Mucosa of descending colon (tissue), 3 donors: ENCODE data around the gene LYZL6. TPM values are rescaled to one million over a fixed set of nuclear protein-coding genes. Genes with fewer than 3 reads are reported as not detected.

Experiments
- ATAC-seq: fragments of 200-7000 bp; cut with Tn5 transposase; one replicate; pipeline ENCODE4 v1.9.1; 2020; ENCODE audit warnings: mild to moderate bottlenecking, moderate library complexity
- DNase-seq, 3 donors: peaks; one replicate each; pipeline ENCODE4 v3.0.0-alpha.2; 2020
- H3K36me3 ChIP-seq: fragments of 200-600 bp; one replicate; pipeline ENCODE4 v1.8.0; 2021; ENCODE audit warnings: low read depth, mild to moderate bottlenecking
- H3K4me1 ChIP-seq: fragments of 200-600 bp; one replicate; pipeline ENCODE4 v1.8.0; 2021; ENCODE audit warnings: low read depth, mild to moderate bottlenecking
- H3K4me3 ChIP-seq: fragments of 200-600 bp; one replicate; pipeline ENCODE4 v1.8.0; 2021; ENCODE audit warnings: mild to moderate bottlenecking
- H3K9me3 ChIP-seq: fragments of 200-600 bp; one replicate; pipeline ENCODE4 v1.8.0; 2021; ENCODE audit warnings: mild to moderate bottlenecking
- intact Hi-C, 2 donors: fragments of 100-400 bp; cut with DNase I in 1 of 2; cut with micrococcal nuclease in 1 of 2; formaldehyde crosslinking; loops; one replicate each; pipeline versions ENCODE4 v1.11.0 to v1.11.1; 2022; cut with DNase I, micrococcal nuclease
- total RNA-seq, 3 donors: library from RNA; stranded (reverse); fragmentation: NEBNext Ultra II Directional in 2 of 3; extraction: Animal tissue kit (Norgen Biotek cat#: 25700) in 2 of 3; gene quantifications; one replicate each; pipeline versions ENCODE4 v1.2.1 to v1.2.4, GENCODE V29; 2021 to 2023
- TF ChIP-seq, protein P1 (sequence below): fragments of 200-600 bp; IDR thresholded peaks from one replicate; pipeline ENCODE4 v1.8.0; 2022; ENCODE audit warnings: antibody characterized with exemption, mild to moderate bottlenecking
- donor health status: DM: no; HTN: no; CAD: no; lungs with moderate emphysema.
- donor health status: DM: no; HTN: no; CAD: no.
- donor health status: DM: no; HTN: yes; CAD: no.

The LYZL6 gene
- total RNA-seq, 3 donors from 2014 or later = not detected

DNA sequence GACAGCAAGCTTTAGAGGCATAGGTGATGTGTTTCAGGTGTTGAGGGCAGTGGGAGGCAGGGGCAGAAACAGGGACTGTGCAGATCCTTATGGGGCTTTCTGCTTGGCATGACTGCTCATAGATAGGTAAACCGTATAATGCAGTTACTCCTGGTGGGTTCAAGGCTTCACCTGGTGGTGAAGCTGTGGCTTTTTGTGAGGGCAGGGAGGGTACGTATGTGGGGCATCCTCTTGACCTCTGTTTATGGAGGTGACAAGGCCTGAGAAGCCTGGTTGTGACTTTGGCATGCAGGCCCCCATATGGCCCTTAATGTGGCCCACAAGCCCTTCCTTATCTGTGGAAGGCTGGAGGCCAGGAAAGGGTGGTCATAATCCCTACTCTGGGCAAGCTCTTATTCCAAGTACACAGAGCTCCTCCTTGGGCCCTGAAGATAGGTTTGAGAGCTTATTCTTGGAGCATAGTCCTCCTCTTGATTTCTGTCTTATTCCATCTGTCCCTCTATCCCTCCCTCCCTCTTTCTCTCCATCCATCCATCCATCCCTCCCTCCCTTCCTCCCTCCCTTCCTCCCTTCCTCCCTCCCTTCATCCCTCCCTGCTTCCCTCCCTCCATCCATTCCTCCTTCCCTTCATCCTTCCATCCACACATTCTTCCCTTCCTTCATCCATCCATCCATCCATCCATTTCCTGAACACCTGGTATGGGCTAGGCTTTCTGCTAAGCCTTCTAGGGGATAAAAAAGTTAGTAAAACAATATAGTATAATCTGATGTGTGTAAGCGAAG lies 39.1 kb upstream of the LYZL6 start:
- intact Hi-C loops = no loop called here
- Histone ChIP-seq H3K4me1 (peaks cover 5% of the 10 kb centered on the region), H3K4me3 (no peak overlapping the region), H3K36me3 (no peaks in the 10 kb centered on the region), H3K9me3 (no peaks in the 10 kb centered on the region)
- DNase-seq (no peak), ATAC-seq (no peak)
- TF ChIP-seq, protein P1, sequence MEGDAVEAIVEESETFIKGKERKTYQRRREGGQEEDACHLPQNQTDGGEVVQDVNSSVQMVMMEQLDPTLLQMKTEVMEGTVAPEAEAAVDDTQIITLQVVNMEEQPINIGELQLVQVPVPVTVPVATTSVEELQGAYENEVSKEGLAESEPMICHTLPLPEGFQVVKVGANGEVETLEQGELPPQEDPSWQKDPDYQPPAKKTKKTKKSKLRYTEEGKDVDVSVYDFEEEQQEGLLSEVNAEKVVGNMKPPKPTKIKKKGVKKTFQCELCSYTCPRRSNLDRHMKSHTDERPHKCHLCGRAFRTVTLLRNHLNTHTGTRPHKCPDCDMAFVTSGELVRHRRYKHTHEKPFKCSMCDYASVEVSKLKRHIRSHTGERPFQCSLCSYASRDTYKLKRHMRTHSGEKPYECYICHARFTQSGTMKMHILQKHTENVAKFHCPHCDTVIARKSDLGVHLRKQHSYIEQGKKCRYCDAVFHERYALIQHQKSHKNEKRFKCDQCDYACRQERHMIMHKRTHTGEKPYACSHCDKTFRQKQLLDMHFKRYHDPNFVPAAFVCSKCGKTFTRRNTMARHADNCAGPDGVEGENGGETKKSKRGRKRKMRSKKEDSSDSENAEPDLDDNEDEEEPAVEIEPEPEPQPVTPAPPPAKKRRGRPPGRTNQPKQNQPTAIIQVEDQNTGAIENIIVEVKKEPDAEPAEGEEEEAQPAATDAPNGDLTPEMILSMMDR = no peak

DNA sequence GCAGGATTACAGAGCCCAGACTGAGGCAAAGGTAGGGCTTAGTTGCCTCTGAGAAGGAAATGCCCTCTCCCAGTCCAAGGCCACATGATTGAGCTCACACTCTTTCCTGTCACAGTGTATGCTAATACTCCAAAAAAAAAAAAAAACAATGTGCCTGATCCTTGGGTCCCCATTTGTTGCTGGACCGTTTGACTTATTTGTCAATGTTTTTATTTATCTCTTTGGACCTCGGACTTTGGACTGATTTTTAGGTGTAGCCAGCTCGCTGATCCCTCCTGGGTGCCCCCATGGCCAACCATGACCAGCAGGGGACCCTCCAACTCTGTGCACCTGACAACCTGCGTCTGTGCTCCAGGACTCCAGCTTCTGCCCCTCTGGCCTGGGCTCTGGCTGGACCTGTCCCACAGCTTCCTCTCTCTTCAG lies 38.4 kb upstream of the LYZL6 start:
- intact Hi-C loops = no loop called here
- H3K4me3 ChIP-seq = no peak overlapping the region
- H3K9me3 ChIP-seq = no peaks in the 10 kb centered on the region

DNA sequence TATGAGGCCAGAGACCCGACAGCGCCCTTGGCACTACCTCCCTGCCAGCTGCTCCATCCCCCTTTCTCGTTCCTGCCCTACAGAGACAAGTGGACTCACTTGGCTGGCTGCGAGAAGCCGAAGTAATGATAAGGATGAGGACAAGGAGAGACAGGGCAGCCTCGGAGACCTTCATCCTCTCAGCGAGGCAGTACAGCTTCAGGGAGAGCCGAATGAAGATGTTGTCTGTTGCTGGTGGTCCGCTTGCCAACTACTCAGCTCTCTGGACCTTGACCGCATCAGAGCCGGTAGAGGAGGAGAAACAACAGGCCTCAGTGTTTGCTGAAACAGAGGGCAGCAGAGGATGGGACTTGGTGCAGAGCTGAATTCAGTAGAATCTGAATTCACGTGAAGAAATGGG lies 37.7 kb upstream of the LYZL6 start, which contains the start of gene CCL16:
CCL16 (minus strand) TSS at position 252 of the 400 bp plus-strand sequence; CDS start at position 175, 77 bp downstream.
- Histone ChIP-seq H3K9me3 (no peaks in the 10 kb centered on the region), H3K4me1 (peaks cover 5% of the 10 kb centered on the region), H3K4me3 (no peak within 1 kb of the TSS), H3K36me3 (no peaks in the 10 kb centered on the region)
- intact Hi-C loops = no loop called here
- ATAC-seq (no peak), DNase-seq (no peak)
- TF ChIP-seq, protein P1 = no peak

More for the DNA sequence above, 38.4 kb upstream of the LYZL6 start:
- TF ChIP-seq, protein P1 = no peak
- peaks cover 5% of the 10 kb centered on the region for H3K4me1 ChIP-seq
- H3K36me3 ChIP-seq = no peaks in the 10 kb centered on the region
- DNase-seq (peak in 2 of 3 donors; percentile 25 to 51), ATAC-seq (peak; percentile 61)

DNA sequence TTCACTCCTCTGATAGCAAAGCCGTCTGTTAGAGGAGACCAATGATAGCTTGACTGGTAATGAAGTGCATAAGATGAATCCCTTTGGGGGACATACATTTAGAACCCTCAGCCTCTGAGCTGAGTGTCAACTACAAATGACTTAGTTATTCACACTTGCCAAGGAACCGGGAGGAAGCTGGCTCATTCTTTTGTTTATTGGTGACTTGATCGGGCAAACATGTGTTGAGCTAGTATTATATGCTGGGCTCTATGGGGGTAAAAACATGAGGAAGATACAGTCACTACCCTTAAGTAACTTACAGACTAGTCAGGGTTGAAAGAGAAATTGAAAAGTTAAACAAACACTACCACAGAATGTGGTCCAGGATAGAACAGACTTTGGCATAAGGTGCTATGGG lies 34.8 kb upstream of the LYZL6 start:
- Histone ChIP-seq H3K36me3 (no peaks in the 10 kb centered on the region), H3K4me1 (peaks cover 11% of the 10 kb centered on the region), H3K4me3 (no peak overlapping the region), H3K9me3 (no peaks in the 10 kb centered on the region)
- TF ChIP-seq, protein P1 = no peak
- intact Hi-C loops = loop anchor here in 1 of 2 donors (10.0 kb wide), 2 partner anchors 96 to 166 kb away; no protein-coding TSS in a partner anchor
- DNase-seq (no peak), ATAC-seq (no peak)

DNA sequence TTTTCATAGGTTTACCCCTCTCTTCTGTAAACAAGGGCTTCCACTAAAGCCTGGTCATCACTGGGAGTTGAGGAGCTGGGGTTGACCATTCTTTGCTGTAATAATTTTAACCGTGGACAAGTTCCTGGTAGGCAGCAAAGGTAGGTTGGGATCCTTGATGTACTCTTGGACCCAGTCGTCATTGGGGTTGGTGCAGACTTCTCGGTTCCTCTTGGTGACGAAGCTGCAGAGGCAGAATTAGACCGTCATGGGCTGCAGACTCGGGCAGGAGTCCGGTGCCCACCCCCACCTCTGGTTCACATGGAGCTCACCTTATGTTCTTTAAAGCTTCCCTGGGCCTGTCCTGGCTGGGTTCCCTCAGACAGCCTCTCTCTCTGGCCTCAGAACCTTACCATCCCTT lies 34.0 kb upstream of the LYZL6 start:
- intact Hi-C loops = loop anchor here in 1 of 2 donors (10.0 kb wide), 2 partner anchors 97 to 167 kb away; no protein-coding TSS in a partner anchor
- Histone ChIP-seq H3K4me3 (no peak overlapping the region), H3K9me3 (no peaks in the 10 kb centered on the region), H3K36me3 (no peaks in the 10 kb centered on the region), H3K4me1 (peaks cover 17% of the 10 kb centered on the region)
- TF ChIP-seq, protein P1 = no peak
- ATAC-seq = no peak
- no peak for DNase-seq
